Panc1 (cell line): Measurements from ENCODE around the gene GDPD3. TPM values are rescaled to one million over a fixed set of nuclear protein-coding genes. Genes with fewer than 3 reads are reported as not detected.
A peak's percentile ranks its signal among the peaks of the same experiment; 100 is the strongest.

Experiments
- ATAC-seq: fragments of 200-7000 bp; cut with Tn5 transposase; 2 replicates; pipeline ENCODE4 v1.9.1; 2020; ENCODE audit warnings: mild to moderate bottlenecking, moderate library complexity
- BruUV-seq: library from RNA; stranded (reverse); fragments of 400-500 nt; replicated peaks from 2 replicates; lab custom pipeline; 2021; lab: Mats Ljungman, UMichigan
- CTCF ChIA-PET: fragments of 300-600 bp; sonication (Branson Sonifier 250); formaldehyde crosslinking; loops from one replicate; lab custom pipeline; 2022; ENCODE audit warnings: antibody characterized with exemption; lab: Charles Lee
- POLR2A ChIA-PET: fragments of 300-600 bp; sonication (Branson Sonifier 250); formaldehyde crosslinking; loops from one replicate; lab custom pipeline; 2022; ENCODE audit warnings: antibody characterized with exemption; lab: Charles Lee
- DNase-seq: peaks from one replicate; pipeline ENCODE4 v3.0.0-alpha.2; 2010; ENCODE audit warnings: low read depth, low spot score
- H3K27ac ChIP-seq: 2 replicates; pipeline ENCODE4 v1.5.1; 2011; ENCODE audit warnings: mild to moderate bottlenecking, low read length, inconsistent platforms
- H3K27me3 ChIP-seq: fragments of 200-500 bp; sonication (Bioruptor generic); 2 replicates; pipeline ENCODE4 v1.6.0; 2014; ENCODE audit warnings: low read length, inconsistent platforms; ENCODE audit not compliant: control insufficient read depth, insufficient read depth
- H3K36me3 ChIP-seq: fragments of 200-500 bp; sonication (Bioruptor generic); 2 replicates; pipeline ENCODE4 v1.5.1; 2014; ENCODE audit warnings: inconsistent platforms, mild to moderate bottlenecking, low read length, moderate library complexity; ENCODE audit not compliant: control insufficient read depth, insufficient read depth
- H3K4me1 ChIP-seq: 2 replicates; pipeline ENCODE4 v1.5.1; 2011; ENCODE audit warnings: inconsistent platforms, mild to moderate bottlenecking, low read length, moderate library complexity; ENCODE audit not compliant: control insufficient read depth, insufficient read depth
- H3K4me3 ChIP-seq, 2 experiments: 2 replicates each; pipeline ENCODE4 v1.5.1; 2011 to 2012; ENCODE audit warnings: low read depth in 2 of 2, low read length in 2 of 2, mild to moderate bottlenecking in 2 of 2, inconsistent platforms in 1 of 2, moderate library complexity in 1 of 2
- H3K9me3 ChIP-seq: fragments of 200-500 bp; sonication (Bioruptor generic); 2 replicates; pipeline ENCODE4 v1.5.1; 2014; ENCODE audit warnings: low read depth, mild to moderate bottlenecking, inconsistent platforms, low read length, moderate library complexity; ENCODE audit not compliant: control insufficient read depth, insufficient read depth
- POLR2AphosphoS5 ChIP-seq: IDR thresholded peaks from 2 replicates; pipeline ENCODE4 v1.6.1; 2012; ENCODE audit warnings: mild to moderate bottlenecking, low read depth, low read length, moderate library complexity
- SIN3A ChIP-seq: IDR thresholded peaks from 2 replicates; pipeline ENCODE4 v1.6.1; 2012; ENCODE audit warnings: low read depth, mild to moderate bottlenecking, low read length, moderate library complexity, borderline replicate concordance; ENCODE audit not compliant: insufficient read depth
- TCF7L2 ChIP-seq: IDR thresholded peaks from 2 replicates; pipeline ENCODE4 v1.6.1; 2011; ENCODE audit warnings: mild to moderate bottlenecking, low read depth, low read length, inconsistent platforms
- in situ Hi-C: cut with HindIII; loops from 2 replicates; pipeline ENCODE4 v1.10.0; 2016; ENCODE audit warnings: low sequenced_read_pairs, low pct_unique_long_range_greater_than_20kb
- intact Hi-C: fragments of 100-400 bp; cut with micrococcal nuclease; formaldehyde crosslinking; loops from one replicate; pipeline ENCODE4 v1.10.0; 2022; ENCODE audit not compliant: unreplicated experiment
- total RNA-seq: library from RNA; stranded (reverse); gene quantifications from one replicate; pipeline ENCODE4 v1.2.1, GENCODE V29; 2021; ENCODE audit not compliant: unreplicated experiment
- TF ChIP-seq, protein P1 (sequence below): fragments of 450-650 bp; IDR thresholded peaks from 2 replicates; pipeline ENCODE4 v1.5.1; 2017; ENCODE audit warnings: mild to moderate bottlenecking
- TF ChIP-seq, protein P2 (sequence below), 2 experiments: IDR thresholded peaks; 2 replicates each; pipeline ENCODE4 v1.6.1; 2011 to 2012; ENCODE audit warnings: low read depth in 2 of 2, control low read depth in 1 of 2, low read length in 1 of 2, mild to moderate bottlenecking in 1 of 2, moderate library complexity in 1 of 2; ENCODE audit not compliant: insufficient read depth in 1 of 2

The GDPD3 gene
- total RNA-seq, 1 experiment from 2014 or later, result 2.5 TPM

DNA sequence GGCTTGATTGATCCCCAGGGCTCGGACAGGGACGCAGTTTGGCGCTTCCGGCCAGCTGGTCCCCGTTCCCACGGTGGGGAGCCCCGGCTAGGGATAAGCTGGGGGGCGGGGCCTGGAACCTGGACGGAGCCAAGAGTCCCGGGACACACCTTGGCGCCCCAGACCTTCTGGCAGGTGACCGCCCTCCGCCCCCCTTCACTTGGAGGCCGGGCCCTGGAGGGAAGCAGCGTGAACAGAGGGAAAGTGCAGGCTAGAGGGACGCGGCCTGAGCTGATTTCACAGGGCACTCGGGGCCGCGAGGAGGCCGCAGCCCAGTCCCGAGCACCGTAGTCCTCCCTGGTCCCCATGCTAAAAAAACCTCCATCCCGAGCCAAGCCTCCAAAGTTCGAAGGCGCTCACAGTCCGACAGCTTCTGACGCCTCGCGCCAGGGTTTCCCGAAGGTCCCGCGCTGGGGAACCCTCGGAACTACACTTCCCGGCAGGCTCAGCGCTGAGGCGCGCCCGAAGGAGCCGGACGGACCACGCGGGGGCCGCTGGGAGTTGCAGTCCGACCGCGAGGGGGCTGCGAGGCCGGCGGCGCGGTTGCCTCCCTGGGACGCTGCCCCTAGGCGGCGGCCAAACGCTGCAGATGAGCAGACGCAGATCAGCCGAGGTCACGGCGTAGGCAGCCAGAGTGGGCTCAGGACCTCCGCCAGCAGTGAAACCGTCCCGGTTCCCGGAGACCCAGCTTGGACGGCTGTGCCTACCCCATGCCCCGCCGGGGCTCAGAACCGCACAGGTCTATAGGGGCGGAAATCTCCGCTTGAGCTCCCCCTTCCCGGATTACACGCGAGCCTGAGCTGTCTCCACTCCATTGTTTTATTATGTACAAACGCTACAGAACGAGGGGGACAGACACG lies 21.6 kb downstream of the GDPD3 start, which contains the start of gene TBX6:
Gene TBX6, minus strand, starts transcription at position 451 of the 899 bp plus-strand sequence. CDS start 731 bp downstream, outside the sequence.
- DNase-seq, result no peak
- TF ChIP-seq, protein P1, sequence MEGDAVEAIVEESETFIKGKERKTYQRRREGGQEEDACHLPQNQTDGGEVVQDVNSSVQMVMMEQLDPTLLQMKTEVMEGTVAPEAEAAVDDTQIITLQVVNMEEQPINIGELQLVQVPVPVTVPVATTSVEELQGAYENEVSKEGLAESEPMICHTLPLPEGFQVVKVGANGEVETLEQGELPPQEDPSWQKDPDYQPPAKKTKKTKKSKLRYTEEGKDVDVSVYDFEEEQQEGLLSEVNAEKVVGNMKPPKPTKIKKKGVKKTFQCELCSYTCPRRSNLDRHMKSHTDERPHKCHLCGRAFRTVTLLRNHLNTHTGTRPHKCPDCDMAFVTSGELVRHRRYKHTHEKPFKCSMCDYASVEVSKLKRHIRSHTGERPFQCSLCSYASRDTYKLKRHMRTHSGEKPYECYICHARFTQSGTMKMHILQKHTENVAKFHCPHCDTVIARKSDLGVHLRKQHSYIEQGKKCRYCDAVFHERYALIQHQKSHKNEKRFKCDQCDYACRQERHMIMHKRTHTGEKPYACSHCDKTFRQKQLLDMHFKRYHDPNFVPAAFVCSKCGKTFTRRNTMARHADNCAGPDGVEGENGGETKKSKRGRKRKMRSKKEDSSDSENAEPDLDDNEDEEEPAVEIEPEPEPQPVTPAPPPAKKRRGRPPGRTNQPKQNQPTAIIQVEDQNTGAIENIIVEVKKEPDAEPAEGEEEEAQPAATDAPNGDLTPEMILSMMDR, result peak; percentile 86
- TF ChIP-seq, protein P2, sequence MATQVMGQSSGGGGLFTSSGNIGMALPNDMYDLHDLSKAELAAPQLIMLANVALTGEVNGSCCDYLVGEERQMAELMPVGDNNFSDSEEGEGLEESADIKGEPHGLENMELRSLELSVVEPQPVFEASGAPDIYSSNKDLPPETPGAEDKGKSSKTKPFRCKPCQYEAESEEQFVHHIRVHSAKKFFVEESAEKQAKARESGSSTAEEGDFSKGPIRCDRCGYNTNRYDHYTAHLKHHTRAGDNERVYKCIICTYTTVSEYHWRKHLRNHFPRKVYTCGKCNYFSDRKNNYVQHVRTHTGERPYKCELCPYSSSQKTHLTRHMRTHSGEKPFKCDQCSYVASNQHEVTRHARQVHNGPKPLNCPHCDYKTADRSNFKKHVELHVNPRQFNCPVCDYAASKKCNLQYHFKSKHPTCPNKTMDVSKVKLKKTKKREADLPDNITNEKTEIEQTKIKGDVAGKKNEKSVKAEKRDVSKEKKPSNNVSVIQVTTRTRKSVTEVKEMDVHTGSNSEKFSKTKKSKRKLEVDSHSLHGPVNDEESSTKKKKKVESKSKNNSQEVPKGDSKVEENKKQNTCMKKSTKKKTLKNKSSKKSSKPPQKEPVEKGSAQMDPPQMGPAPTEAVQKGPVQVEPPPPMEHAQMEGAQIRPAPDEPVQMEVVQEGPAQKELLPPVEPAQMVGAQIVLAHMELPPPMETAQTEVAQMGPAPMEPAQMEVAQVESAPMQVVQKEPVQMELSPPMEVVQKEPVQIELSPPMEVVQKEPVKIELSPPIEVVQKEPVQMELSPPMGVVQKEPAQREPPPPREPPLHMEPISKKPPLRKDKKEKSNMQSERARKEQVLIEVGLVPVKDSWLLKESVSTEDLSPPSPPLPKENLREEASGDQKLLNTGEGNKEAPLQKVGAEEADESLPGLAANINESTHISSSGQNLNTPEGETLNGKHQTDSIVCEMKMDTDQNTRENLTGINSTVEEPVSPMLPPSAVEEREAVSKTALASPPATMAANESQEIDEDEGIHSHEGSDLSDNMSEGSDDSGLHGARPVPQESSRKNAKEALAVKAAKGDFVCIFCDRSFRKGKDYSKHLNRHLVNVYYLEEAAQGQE (IDR thresholded peaks at IDR 0.05; ENCODE audit: insufficient read depth in 1 of 2, low read depth in 2 of 2, low read length in 1 of 2), result no peak
- no TSS peak for BruUV-seq
- ATAC-seq, result peak; percentile 95
- Histone ChIP-seq H3K27me3 (no peaks in the 10 kb centered on the region), H3K9me3 (peaks cover 4% of the 10 kb centered on the region; the same call in 1 of the 2 replicates), H3K27ac (peak within 1 kb of the TSS; percentile 69), H3K4me3 (peak within 1 kb of the TSS; percentile 48 to 74), H3K4me1 (peaks cover 23% of the 10 kb centered on the region), H3K36me3 (no peaks in the 10 kb centered on the region)
- intact Hi-C loops, result no loop called here
- in situ Hi-C loops, result no loop called here
- CTCF ChIA-PET, result interaction anchor here (0.6 to 2.3 kb wide), 16 partner anchors 13 to 323 kb away, joined by 3 to 11 read pairs (median 4); partner anchors contain the start of gene CORO1A
- POLR2A ChIA-PET, result interaction anchor here (0.6 kb wide), 1 partner anchor 33 kb away, joined by 3 read pairs; no protein-coding TSS in a partner anchor

DNA sequence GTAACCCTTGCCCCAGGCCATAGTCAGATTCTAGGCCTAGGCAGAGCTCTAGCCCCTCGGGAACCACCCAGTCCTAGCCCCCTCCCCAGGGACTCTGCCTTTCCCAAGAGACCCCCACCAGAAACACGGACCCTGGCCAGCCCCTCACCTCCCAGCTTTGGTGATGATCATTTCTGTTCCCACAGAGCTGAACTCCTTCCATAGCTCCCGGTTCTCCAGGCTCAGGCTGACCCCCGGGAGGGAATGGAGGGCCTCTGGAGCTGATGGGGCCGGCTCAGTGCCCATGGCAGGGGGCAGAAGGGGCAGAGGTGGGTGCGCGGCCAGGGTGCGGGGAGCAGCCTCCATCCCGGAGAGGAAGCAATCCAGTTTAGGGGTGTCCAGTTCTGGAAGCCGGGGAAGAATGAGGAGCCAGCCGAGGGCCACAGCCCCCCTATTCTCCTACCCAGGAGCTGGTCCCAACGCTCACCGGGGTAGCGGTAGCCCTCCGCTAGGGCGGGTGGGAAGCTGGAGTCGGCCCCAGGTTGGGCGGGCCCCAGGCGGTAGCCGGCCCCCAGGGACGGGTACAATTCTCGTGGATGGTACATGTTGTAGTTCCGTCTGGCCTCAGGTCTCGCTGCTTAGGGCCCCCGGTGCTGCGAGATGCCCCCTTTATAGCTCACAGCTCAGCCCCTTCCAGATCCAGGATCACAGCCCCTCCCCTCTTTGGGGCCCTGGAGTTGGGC lies 22.6 kb downstream of the GDPD3 start:
- H3K27ac ChIP-seq, result peak overlapping the region; percentile 23
- intact Hi-C loops, result no loop called here
- H3K9me3 ChIP-seq, result no peaks in the 10 kb centered on the region
- BruUV-seq, result no TSS peak
- DNase-seq (no peak), ATAC-seq (no peak)
- in situ Hi-C loops, result no loop called here
- H3K36me3 ChIP-seq, result no peaks in the 10 kb centered on the region
- H3K4me3 ChIP-seq, result no peak overlapping the region
- H3K4me1 ChIP-seq, result peaks cover 23% of the 10 kb centered on the region
- ChIA-PET POLR2A (interaction anchor here (0.5 kb wide), 1 partner anchor 69 kb away, joined by 3 read pairs; no protein-coding TSS in a partner anchor), CTCF (interaction anchor here (0.8 to 1.5 kb wide), 3 partner anchors 22 to 319 kb away, joined by 3 to 4 read pairs (median 4); no protein-coding TSS in a partner anchor)
- H3K27me3 ChIP-seq, result no peaks in the 10 kb centered on the region
- TF ChIP-seq SIN3A (no peak), POLR2AphosphoS5 (no peak), TCF7L2 (no peak)
- TF ChIP-seq, protein P2 (IDR thresholded peaks at IDR 0.05; ENCODE audit: insufficient read depth in 1 of 2, low read depth in 2 of 2, low read length in 1 of 2), result no peak
- TF ChIP-seq, protein P1, result no peak
